ENCODE measurements around the gene ZNF543.
A peak's percentile ranks its signal among the peaks of the same experiment; 100 is the strongest.
"Not testable (repeated sequence)": the region's sequence is repeated elsewhere in the genome, so short reads cannot be mapped to it uniquely, and the experiment has no call there.

ZNF543 gene

DNA sequence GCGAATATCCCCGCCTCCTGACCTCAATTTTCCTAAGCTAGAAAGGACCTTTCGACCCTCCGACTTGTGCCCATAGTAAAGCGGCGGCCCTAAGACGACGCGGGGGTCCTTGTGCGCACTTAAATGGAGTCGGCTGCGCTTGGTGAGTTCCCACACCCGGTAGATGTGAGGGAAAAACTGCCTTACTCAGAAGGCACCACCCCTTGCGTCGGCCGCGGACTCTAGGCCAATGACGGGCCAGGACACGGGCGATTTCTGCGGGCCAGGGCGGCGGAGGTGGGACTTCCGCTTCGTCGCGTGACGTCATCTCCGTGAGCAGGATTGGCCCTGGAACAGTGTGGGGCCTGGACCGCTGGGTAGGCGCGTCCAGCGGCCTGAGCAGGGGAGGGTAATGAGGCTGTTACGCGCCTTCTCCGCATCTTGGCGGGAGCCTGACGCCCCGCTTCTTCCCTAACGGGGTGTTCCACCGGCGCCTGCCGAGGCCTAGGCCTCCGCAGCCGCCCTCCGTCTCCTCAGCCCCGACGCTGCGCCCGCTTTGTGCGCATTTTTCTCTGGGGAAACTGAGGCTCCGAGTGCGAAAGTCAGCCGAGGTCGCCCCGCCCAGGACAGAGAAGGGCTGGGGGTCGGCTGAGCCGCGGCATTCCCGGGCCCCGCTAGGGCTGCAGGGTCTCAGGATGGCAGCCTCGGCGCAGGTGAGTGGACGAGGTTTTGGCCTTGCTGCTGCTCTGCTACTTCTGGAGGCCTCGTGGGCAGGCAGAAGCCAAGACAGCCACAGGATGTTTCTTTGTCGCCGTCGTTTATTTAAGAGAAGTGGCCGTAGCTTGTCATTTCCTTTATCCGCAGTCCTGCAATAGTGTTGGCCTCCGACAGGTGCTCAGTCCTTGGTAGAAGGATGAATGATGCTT lies at the start of gene ZNF543:
Gene ZNF543, plus strand, starts transcription at position 293 of the 905 bp plus-strand sequence. Its CDS starts 382 bp downstream, at position 675.
- POLR2A ChIA-PET: interaction anchor here (0.5 to 1.0 kb wide), 3 partner anchors 10 to 18 kb away, joined by 3 to 5 read pairs (median 3); no protein-coding TSS in a partner anchor
- DNase-seq (ENCODE audit: low read depth, low spot score): peak; percentile 66
- TF ChIP-seq, protein P1, sequence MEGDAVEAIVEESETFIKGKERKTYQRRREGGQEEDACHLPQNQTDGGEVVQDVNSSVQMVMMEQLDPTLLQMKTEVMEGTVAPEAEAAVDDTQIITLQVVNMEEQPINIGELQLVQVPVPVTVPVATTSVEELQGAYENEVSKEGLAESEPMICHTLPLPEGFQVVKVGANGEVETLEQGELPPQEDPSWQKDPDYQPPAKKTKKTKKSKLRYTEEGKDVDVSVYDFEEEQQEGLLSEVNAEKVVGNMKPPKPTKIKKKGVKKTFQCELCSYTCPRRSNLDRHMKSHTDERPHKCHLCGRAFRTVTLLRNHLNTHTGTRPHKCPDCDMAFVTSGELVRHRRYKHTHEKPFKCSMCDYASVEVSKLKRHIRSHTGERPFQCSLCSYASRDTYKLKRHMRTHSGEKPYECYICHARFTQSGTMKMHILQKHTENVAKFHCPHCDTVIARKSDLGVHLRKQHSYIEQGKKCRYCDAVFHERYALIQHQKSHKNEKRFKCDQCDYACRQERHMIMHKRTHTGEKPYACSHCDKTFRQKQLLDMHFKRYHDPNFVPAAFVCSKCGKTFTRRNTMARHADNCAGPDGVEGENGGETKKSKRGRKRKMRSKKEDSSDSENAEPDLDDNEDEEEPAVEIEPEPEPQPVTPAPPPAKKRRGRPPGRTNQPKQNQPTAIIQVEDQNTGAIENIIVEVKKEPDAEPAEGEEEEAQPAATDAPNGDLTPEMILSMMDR (IDR thresholded peaks at IDR 0.05; ENCODE audit: insufficient read depth, low read length, missing control alignments): no peak
- H3K4me3 ChIP-seq (ENCODE audit: low read depth, low read length): peak within 1 kb of the TSS; percentile 87
- CTCF ChIA-PET: no interaction called here

DNA sequence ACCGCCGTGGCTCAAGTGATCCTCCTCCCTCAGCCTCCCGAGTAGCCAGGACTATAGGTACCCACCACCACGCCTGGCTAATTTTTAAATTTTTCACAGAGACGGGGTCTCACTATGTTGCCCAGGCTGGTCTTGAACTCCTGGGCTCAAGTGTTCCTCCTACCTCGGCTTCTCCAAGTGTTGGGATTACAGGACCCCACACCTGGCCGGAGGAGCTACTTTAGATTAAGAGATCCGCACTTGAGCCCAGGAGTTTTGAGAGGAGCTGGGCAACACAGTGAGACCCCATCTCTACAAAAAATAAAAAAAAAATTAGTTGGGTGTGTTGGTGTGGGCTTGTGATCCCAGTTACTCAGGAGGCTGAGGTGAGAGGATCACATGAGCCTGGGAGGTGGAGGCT lies 49.0 kb upstream of the ZNF543 start:
- no peak for DNase-seq (ENCODE audit: low read depth, low spot score)
- TF ChIP-seq, protein P1 (IDR thresholded peaks at IDR 0.05; ENCODE audit: insufficient read depth, low read length, missing control alignments): no peak
- ChIA-PET POLR2A (no interaction called here), CTCF (no interaction called here)
- H3K4me3 ChIP-seq (ENCODE audit: low read depth, low read length): no peak overlapping the region

DNA sequence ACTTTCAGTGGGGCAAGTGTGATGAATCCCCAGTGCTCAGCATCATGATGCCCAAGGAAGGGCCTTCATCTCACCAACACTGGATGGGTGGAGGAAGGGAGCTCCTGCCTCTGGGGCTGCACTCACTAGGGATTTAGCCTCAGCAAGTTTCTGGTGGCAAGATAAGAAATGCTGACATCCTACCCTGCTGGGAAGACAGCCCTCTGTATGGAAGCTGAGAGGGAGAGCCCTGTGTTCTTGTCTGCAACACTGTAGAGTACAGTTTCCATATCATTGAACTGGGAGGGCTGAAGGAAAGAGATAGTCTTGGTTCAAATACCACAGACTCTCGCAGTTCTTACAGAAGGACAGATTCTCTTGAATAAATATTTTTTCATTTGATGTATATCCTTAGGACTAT lies 47.3 kb upstream of the ZNF543 start:
- TF ChIP-seq, protein P1 (IDR thresholded peaks at IDR 0.05; ENCODE audit: insufficient read depth, low read length, missing control alignments): no peak
- CTCF ChIA-PET: interaction anchor here (1.6 kb wide), 1 partner anchor 12 kb away, joined by 3 read pairs; no protein-coding TSS in a partner anchor
- no peak overlapping the region for H3K4me3 ChIP-seq (ENCODE audit: low read depth, low read length)
- no peak for DNase-seq (ENCODE audit: low read depth, low spot score)
- POLR2A ChIA-PET: no interaction called here

DNA sequence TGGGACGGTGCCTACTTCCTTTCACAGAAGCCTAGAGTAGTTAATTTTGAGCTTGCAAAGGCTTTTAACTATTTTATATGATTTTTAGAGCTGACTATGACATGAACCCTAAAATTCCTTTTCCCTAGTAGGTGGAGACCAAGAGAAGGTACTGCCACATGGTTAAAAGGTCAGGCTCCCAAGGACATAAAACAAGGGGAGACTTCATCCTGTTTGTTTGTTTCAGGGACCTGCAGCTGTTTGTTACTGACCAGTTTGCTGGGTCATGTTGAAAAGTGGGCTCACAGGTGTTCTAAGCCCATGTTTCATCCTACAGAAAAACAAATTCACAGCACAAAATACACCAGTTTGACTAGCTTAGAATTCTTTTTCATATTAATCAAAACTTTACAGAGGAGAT lies 43.8 kb upstream of the ZNF543 start:
- TF ChIP-seq, protein P1 (IDR thresholded peaks at IDR 0.05; ENCODE audit: insufficient read depth, low read length, missing control alignments): no peak
- no peak for DNase-seq (ENCODE audit: low read depth, low spot score)
- ChIA-PET CTCF (no interaction called here), POLR2A (no interaction called here)
- H3K4me3 ChIP-seq (ENCODE audit: low read depth, low read length): no peak overlapping the region

DNA sequence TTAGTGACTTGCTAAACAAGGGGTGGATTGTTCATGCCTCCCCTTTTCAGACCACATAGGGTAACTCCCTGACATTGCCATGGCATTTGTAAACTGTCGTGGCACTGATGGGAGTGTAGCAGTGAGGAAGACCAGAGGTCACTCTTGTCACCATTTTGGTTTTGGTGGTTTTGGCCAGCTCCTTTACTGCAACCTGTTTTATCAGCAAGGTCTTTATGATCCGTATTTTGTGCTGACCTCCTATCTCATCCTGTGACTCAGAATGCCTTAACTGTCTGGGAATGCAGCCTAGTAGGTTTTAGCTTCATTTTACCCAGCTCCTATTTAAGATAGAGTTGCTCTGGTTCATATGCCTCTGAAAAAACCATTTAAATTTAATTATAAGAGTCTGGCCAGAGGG lies 41.8 kb upstream of the ZNF543 start:
- DNase-seq (ENCODE audit: low read depth, low spot score): peak; percentile 34
- H3K4me3 ChIP-seq (ENCODE audit: low read depth, low read length); CTCF ChIA-PET: not testable (repeated sequence)
- POLR2A ChIA-PET: interaction anchor here (0.7 to 1.0 kb wide), 3 partner anchors 9 to 24 kb away, joined by 3 read pairs; no protein-coding TSS in a partner anchor

DNA sequence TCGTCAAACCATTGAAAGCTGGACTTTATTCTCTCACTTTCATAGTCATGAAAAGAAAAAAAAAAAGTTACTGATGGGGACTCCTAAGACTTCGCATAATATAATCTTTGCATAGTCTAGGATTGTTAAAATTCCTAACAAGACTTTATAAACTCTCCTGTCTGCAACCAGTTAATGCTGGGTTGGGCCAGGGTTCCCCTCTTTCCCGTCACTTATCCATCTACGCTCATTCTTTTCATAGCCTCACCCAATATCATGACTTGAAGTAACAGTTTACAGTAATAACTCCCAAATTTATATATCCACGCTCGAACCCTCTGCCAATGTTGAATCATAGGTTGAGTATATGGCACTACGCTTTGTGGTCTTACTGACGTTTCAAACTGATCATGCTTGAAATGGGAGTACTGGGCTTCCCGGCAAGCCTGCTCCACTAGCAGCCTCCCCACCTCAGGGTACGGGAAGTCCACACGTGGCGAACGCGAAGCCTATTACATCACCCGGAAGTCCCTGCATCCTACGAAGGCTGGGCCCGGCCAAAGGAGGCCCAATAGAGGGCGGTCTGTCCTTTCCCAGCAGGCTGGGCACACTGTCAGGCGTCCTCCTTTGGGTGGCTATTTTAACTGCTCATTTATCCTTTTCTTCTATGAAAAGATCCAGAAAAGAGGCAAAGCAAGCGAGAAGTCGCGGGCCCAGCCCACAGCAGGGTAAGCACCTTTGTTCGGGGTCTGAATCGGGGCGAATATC lies 40.7 kb upstream of the ZNF543 start:
- TF ChIP-seq, protein P1 (IDR thresholded peaks at IDR 0.05; ENCODE audit: insufficient read depth, low read length, missing control alignments): peak; percentile 46
- H3K4me3 ChIP-seq (ENCODE audit: low read depth, low read length): peak overlapping the region; percentile 85
- DNase-seq (ENCODE audit: low read depth, low spot score): peak; percentile 91
- CTCF ChIA-PET: interaction anchor here (0.8 kb wide), 1 partner anchor 22 kb away, joined by 3 read pairs; no protein-coding TSS in a partner anchor
- POLR2A ChIA-PET: no interaction called here

All from AG04449 (cell line).